ENCODE data around the gene NKD1. TPM values are rescaled to one million over a fixed set of nuclear protein-coding genes. Genes with fewer than 3 reads are reported as not detected.

NKD1 gene
- total and polyA plus RNA-seq, 9 donors: 2.5 to 72.1 (median 12.7) TPM

GRCh38 chr16:50584033-50584722 lies 36.0 kb downstream of the NKD1 start:
- Histone ChIP-seq H3K36me3 (no peaks in the 10 kb centered on the region), H3K4me1 (ENCODE audit: insufficient read depth) (peaks cover 32% of the 10 kb centered on the region), H3K27me3 (no peaks in the 10 kb centered on the region), H3K9me3 (no peaks in the 10 kb centered on the region), H3K4me3 (no peak overlapping the region), H3K27ac (peak overlapping the region in 1 of 2 donors; percentile 80)
- intact Hi-C loops (cut with DNase I): no loop called here
- TF ChIP-seq POLR2A (IDR thresholded peaks at IDR 0.05): no peak
- TF ChIP-seq CTCF (IDR thresholded peaks at IDR 0.05): no peak
- TF ChIP-seq EP300 (IDR thresholded peaks at IDR 0.05): no peak
- WGBS, 3 donors: 52 to 68% (median 61%) methylated on average over 6 of the region's 6 CpGs
- no peak for DNase-seq

- DNase-seq: peak; percentile 87 to 94 (median 92)
- peak overlapping the region in 1 of 2 donors; percentile 80 for H3K27ac ChIP-seq
- H3K36me3 ChIP-seq: no peaks in the 10 kb centered on the region
- intact Hi-C loops (cut with DNase I): no loop called here
- peaks cover 29% of the 10 kb centered on the region for H3K4me1 ChIP-seq (ENCODE audit: insufficient read depth)
- 6 to 27% (median 10%) methylated on average over 16 of the region's 16 CpGs for WGBS, 3 donors
- TF ChIP-seq CTCF (IDR thresholded peaks at IDR 0.05): no peak
- no peak for TF ChIP-seq POLR2A (IDR thresholded peaks at IDR 0.05)
- TF ChIP-seq EP300 (IDR thresholded peaks at IDR 0.05): no peak
- no peaks in the 10 kb centered on the region for H3K27me3 ChIP-seq
- no peak overlapping the region for H3K4me3 ChIP-seq
- H3K9me3 ChIP-seq: no peaks in the 10 kb centered on the region
Measured at GRCh38 chr16:50585331-50585776, 37.2 kb downstream of the NKD1 start.

GRCh38 chr16:50587543-50587942 lies 39.3 kb downstream of the NKD1 start:
- DNase-seq: no peak
- no peaks in the 10 kb centered on the region for H3K36me3 ChIP-seq
- no peaks in the 10 kb centered on the region for H3K27me3 ChIP-seq
- WGBS, 3 donors: 93 to 98% (median 94%) methylated on average over 2 of the region's 2 CpGs
- TF ChIP-seq EP300 (IDR thresholded peaks at IDR 0.05) (no peak), CTCF (IDR thresholded peaks at IDR 0.05) (no peak), POLR2A (IDR thresholded peaks at IDR 0.05) (no peak)
- H3K27ac ChIP-seq: no peak overlapping the region
- no peak overlapping the region for H3K4me3 ChIP-seq
- H3K9me3 ChIP-seq: no peaks in the 10 kb centered on the region
- peaks cover 32% of the 10 kb centered on the region for H3K4me1 ChIP-seq (ENCODE audit: insufficient read depth)
- intact Hi-C loops (cut with DNase I): no loop called here

- H3K4me1 ChIP-seq (ENCODE audit: insufficient read depth): peaks cover 32% of the 10 kb centered on the region
- no peaks in the 10 kb centered on the region for H3K27me3 ChIP-seq
- DNase-seq: no peak
- H3K9me3 ChIP-seq: no peaks in the 10 kb centered on the region
- no peak overlapping the region for H3K27ac ChIP-seq
- H3K4me3 ChIP-seq: no peak overlapping the region
- WGBS, 3 donors: 93 to 99% (median 98%) methylated on average over 2 of the region's 2 CpGs
- TF ChIP-seq EP300 (IDR thresholded peaks at IDR 0.05) (no peak), CTCF (IDR thresholded peaks at IDR 0.05) (no peak), POLR2A (IDR thresholded peaks at IDR 0.05) (no peak)
- intact Hi-C loops (cut with DNase I): no loop called here
- no peaks in the 10 kb centered on the region for H3K36me3 ChIP-seq
Measured at GRCh38 chr16:50588276-50588675, 40.1 kb downstream of the NKD1 start.
